ENCODE data around the gene C14orf119. TPM values are rescaled to one million over a fixed set of nuclear protein-coding genes. Genes with fewer than 3 reads are reported as not detected.

The C14orf119 gene
- total RNA-seq, 1 experiment from 2014 or later, result 46.8 TPM

GRCh38 chr14:23118506-23119362 is 23.4 kb downstream of the C14orf119 start, which contains the start of gene CEBPE (continued):
- no peak for TF ChIP-seq POLR2A (IDR thresholded peaks at IDR 0.05; ENCODE audit: borderline replicate concordance, extremely low read depth, insufficient read depth, insufficient read length)
- no peak for TF ChIP-seq ZBTB33 (IDR thresholded peaks at IDR 0.05; ENCODE audit: extremely low read depth, insufficient replicate concordance, low read length)
- no peak for TF ChIP-seq SIN3A (IDR thresholded peaks at IDR 0.05; ENCODE audit: low read depth)
- no peak for TF ChIP-seq CBX3 (IDR thresholded peaks at IDR 0.05; ENCODE audit: low read depth)
- TF ChIP-seq EZH2 (IDR thresholded peaks at IDR 0.05), result no peak

- intact Hi-C loops (cut with micrococcal nuclease), result loop anchor here (1.0 to 5.0 kb wide), 3 partner anchors 68 to 263 kb away; no protein-coding TSS in a partner anchor
- H3K4me2 ChIP-seq (ENCODE audit: low read length), result no peak overlapping the region
- H3K36me3 ChIP-seq (ENCODE audit: control insufficient read depth in 1 of 2, insufficient read depth in 2 of 2, low read length in 2 of 2), result no peaks in the 10 kb centered on the region
- no peaks in the 10 kb centered on the region for H3K79me2 ChIP-seq (ENCODE audit: insufficient read depth, low read length)
- POLR2A ChIA-PET, result interaction anchor here (1.0 to 1.6 kb wide), 3 partner anchors 25 to 70 kb away, joined by 4 to 9 read pairs (median 5); partner anchors contain the start of genes ACIN1, C14orf119 and SLC7A8
- H3K4me3 ChIP-seq (replicated peaks in 1 of 2; ENCODE audit: low read depth in 1 of 2, low read length in 2 of 2), result no peak overlapping the region
- H4K20me1 ChIP-seq (ENCODE audit: insufficient read depth), result no peaks in the 10 kb centered on the region
- no peaks in the 10 kb centered on the region for H3K9me2 ChIP-seq (ENCODE audit: insufficient read depth)
- no TSS peak for BruUV-seq (replicated peaks)
- ATAC-seq (no peak), DNase-seq (ENCODE audit: low read depth, low spot score) (no peak)
- no peak overlapping the region for H2AFZ ChIP-seq (ENCODE audit: low read depth, low read length, poor library complexity, severe bottlenecking)
- H3K4me1 ChIP-seq (ENCODE audit: control insufficient read depth in 1 of 2, insufficient read depth in 2 of 2, low read length in 2 of 2), result peaks cover 9 to 14% of the 10 kb centered on the region in 2 experiments
- H3K9ac ChIP-seq (ENCODE audit: low read length), result no peak overlapping the region
- H3K27me3 ChIP-seq (ENCODE audit: insufficient read depth, low read length), result no peaks in the 10 kb centered on the region
- CTCF ChIA-PET, result interaction anchor here (0.9 to 4.3 kb wide), 8 partner anchors 10 to 261 kb away, joined by 3 to 162 read pairs (median 8); partner anchors contain the start of genes CIROP and SLC7A8
- RAD21 ChIA-PET (ENCODE audit: low non-redundant PET in 1 of 2, low total read pairs in 2 of 2, uncharacterized antibody in 2 of 2, unreplicated experiment in 2 of 2), result interaction anchor here (0.6 to 2.4 kb wide), 4 partner anchors 51 to 68 kb away, joined by 3 to 24 read pairs (median 4); no protein-coding TSS in a partner anchor
- no peak overlapping the region for H3K27ac ChIP-seq (ENCODE audit: low read depth, low read length)
- TF ChIP-seq SP1 (IDR thresholded peaks at IDR 0.05; ENCODE audit: low read depth) (no peak), FOSL1 (IDR thresholded peaks at IDR 0.05; ENCODE audit: low read depth) (no peak), ZBTB33 (IDR thresholded peaks at IDR 0.05; ENCODE audit: extremely low read depth, insufficient replicate concordance, low read length) (no peak), EZH2phosphoT487 (IDR thresholded peaks at IDR 0.05; ENCODE audit: borderline replicate concordance) (no peak), SRF (IDR thresholded peaks at IDR 0.05; ENCODE audit: low read depth) (no peak), EZH2 (IDR thresholded peaks at IDR 0.05) (no peak), TCF7L2 (IDR thresholded peaks at IDR 0.05; ENCODE audit: borderline replicate concordance, extremely low read depth, insufficient read depth, insufficient read length) (no peak), MAX (IDR thresholded peaks at IDR 0.05) (no peak)
- TF ChIP-seq, protein P1, sequence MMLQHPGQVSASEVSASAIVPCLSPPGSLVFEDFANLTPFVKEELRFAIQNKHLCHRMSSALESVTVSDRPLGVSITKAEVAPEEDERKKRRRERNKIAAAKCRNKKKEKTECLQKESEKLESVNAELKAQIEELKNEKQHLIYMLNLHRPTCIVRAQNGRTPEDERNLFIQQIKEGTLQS (IDR thresholded peaks at IDR 0.05), result no peak
- TF ChIP-seq, protein P2, sequence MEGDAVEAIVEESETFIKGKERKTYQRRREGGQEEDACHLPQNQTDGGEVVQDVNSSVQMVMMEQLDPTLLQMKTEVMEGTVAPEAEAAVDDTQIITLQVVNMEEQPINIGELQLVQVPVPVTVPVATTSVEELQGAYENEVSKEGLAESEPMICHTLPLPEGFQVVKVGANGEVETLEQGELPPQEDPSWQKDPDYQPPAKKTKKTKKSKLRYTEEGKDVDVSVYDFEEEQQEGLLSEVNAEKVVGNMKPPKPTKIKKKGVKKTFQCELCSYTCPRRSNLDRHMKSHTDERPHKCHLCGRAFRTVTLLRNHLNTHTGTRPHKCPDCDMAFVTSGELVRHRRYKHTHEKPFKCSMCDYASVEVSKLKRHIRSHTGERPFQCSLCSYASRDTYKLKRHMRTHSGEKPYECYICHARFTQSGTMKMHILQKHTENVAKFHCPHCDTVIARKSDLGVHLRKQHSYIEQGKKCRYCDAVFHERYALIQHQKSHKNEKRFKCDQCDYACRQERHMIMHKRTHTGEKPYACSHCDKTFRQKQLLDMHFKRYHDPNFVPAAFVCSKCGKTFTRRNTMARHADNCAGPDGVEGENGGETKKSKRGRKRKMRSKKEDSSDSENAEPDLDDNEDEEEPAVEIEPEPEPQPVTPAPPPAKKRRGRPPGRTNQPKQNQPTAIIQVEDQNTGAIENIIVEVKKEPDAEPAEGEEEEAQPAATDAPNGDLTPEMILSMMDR (IDR thresholded peaks at IDR 0.05 in 2 of 3, conservative IDR thresholded peaks at IDR 0.05 in 1 of 3; ENCODE audit: borderline replicate concordance in 1 of 3, insufficient read depth in 1 of 3, low read depth in 2 of 3, low read length in 2 of 3), result no peak
- no peaks in the 10 kb centered on the region for H3K9me3 ChIP-seq (ENCODE audit: control insufficient read depth in 1 of 2, insufficient read depth in 1 of 2, low read depth in 1 of 2, low read length in 2 of 2)
Measured at GRCh38 chr14:23119363-23120327, 24.3 kb downstream of the C14orf119 start.

Data from HCT116 (cell line).